IMR-90 (cell line): ENCODE results near the gene KLKB1. TPM values are rescaled to one million over a fixed set of nuclear protein-coding genes. Genes with fewer than 3 reads are reported as not detected.

Source experiments
- ATAC-seq: fragments of 200-7000 bp; cut with Tn5 transposase; 2 replicates; pipeline ENCODE4 v1.9.1; 2020; ENCODE audit warnings: low read depth, mild to moderate bottlenecking, moderate library complexity
- BruUV-seq: library from RNA; stranded (reverse); fragments of 400-500 nt; replicated peaks from 2 replicates; lab custom pipeline; 2021; lab: Mats Ljungman, UMichigan
- CTCF ChIA-PET: fragments of 300-600 bp; formaldehyde crosslinking; extraction: SDS; loops from one replicate; lab custom pipeline; 2021; ENCODE audit warnings: antibody characterized with exemption; lab: Yijun Ruan, JAX
- POLR2A ChIA-PET: fragments of 300-600 bp; sonication (Branson Sonifier 250); formaldehyde crosslinking; loops from one replicate; lab custom pipeline; 2022; ENCODE audit warnings: antibody characterized with exemption; ENCODE audit not compliant: unreplicated experiment; lab: Charles Lee
- DNase-seq: peaks from one replicate; pipeline ENCODE4 v3.0.0; 2013
- H2AFZ ChIP-seq: replicated peaks from 2 replicates; pipeline ENCODE3; 2013; ENCODE audit warnings: low read length, mild to moderate bottlenecking; ENCODE audit not compliant: poor library complexity
- H2AK5ac ChIP-seq: 2 replicates; pipeline ENCODE4 v1.6.1; 2013; ENCODE audit warnings: low read depth, low read length, inconsistent platforms
- H2AK9ac ChIP-seq: replicated peaks from 2 replicates; pipeline ENCODE3; 2013; ENCODE audit warnings: mild to moderate bottlenecking, low read depth, low read length, moderate library complexity; ENCODE audit not compliant: poor library complexity
- H2BK120ac ChIP-seq: 2 replicates; pipeline ENCODE4 v1.6.1; 2013; ENCODE audit warnings: low read depth, low read length, inconsistent platforms
- H2BK15ac ChIP-seq: 3 replicates; pipeline ENCODE4 v1.6.1; 2013; ENCODE audit warnings: low read depth, low read length, inconsistent platforms
- H2BK20ac ChIP-seq: 2 replicates; pipeline ENCODE4 v1.6.1; 2013; ENCODE audit warnings: low read depth, mild to moderate bottlenecking, inconsistent platforms, low read length, moderate library complexity
- H2BK5ac ChIP-seq: 2 replicates; pipeline ENCODE4 v1.6.1; 2013; ENCODE audit warnings: mild to moderate bottlenecking, low read depth, low read length, inconsistent platforms; ENCODE audit not compliant: poor library complexity, severe bottlenecking
- H3K14ac ChIP-seq: replicated peaks from 2 replicates; pipeline ENCODE4 v1.6.1; 2013; ENCODE audit warnings: low read depth, low read length, inconsistent platforms
- H3K18ac ChIP-seq: 2 replicates; pipeline ENCODE4 v1.6.1; 2013; ENCODE audit warnings: low read depth, low read length, control low read depth
- H3K23ac ChIP-seq: 2 replicates; pipeline ENCODE4 v1.6.1; 2013; ENCODE audit warnings: low read depth, low read length, inconsistent platforms
- H3K27ac ChIP-seq: 2 replicates; pipeline ENCODE4 v1.5.1; 2013; ENCODE audit warnings: mild to moderate bottlenecking, control low read depth, low read length; ENCODE audit not compliant: insufficient read depth
- H3K27me3 ChIP-seq: 2 replicates; pipeline ENCODE4 v1.6.1; 2013; ENCODE audit warnings: low read length; ENCODE audit not compliant: control insufficient read depth, insufficient read depth
- H3K36me3 ChIP-seq: 2 replicates; pipeline ENCODE4 v1.6.1; 2013; ENCODE audit warnings: low read length, mixed read lengths; ENCODE audit not compliant: control insufficient read depth, insufficient read depth
- H3K4ac ChIP-seq: 2 replicates; pipeline ENCODE4 v1.6.1; 2013; ENCODE audit warnings: low read depth, low read length, inconsistent platforms
- H3K4me1 ChIP-seq: 2 replicates; pipeline ENCODE4 v1.6.1; 2013; ENCODE audit warnings: low read length, mixed read lengths; ENCODE audit not compliant: control insufficient read depth, insufficient read depth
- H3K4me2 ChIP-seq: 2 replicates; pipeline ENCODE4 v1.6.1; 2013; ENCODE audit warnings: low read depth, mild to moderate bottlenecking, control low read depth, low read length, moderate library complexity
- H3K4me3 ChIP-seq: 2 replicates; pipeline ENCODE4 v1.5.1; 2013; ENCODE audit warnings: low read depth, mild to moderate bottlenecking, control low read depth, low read length, moderate library complexity; ENCODE audit not compliant: insufficient read depth
- H3K56ac ChIP-seq: 2 replicates; pipeline ENCODE4 v1.6.1; 2013; ENCODE audit warnings: low read length, inconsistent platforms; ENCODE audit not compliant: insufficient read depth; ENCODE audit errors: extremely low read depth
- H3K79me1 ChIP-seq, 2 experiments: 2 replicates each; pipeline ENCODE4 v1.6.1; 2013; ENCODE audit warnings: low read length in 2 of 2, inconsistent platforms in 1 of 2, low read depth in 1 of 2
- H3K9ac ChIP-seq: 2 replicates; pipeline ENCODE4 v1.6.1; 2013; ENCODE audit warnings: low read depth, low read length, control low read depth
- H3K9me1 ChIP-seq: 2 replicates; pipeline ENCODE4 v1.6.1; 2013; ENCODE audit warnings: low read length, inconsistent platforms; ENCODE audit not compliant: insufficient read depth
- H3K9me3 ChIP-seq: 2 replicates; pipeline ENCODE4 v1.6.1; 2013; ENCODE audit warnings: low read length; ENCODE audit not compliant: control insufficient read depth, insufficient read depth
- H4K20me1 ChIP-seq: 2 replicates; pipeline ENCODE4 v1.6.1; 2013; ENCODE audit warnings: low read length, inconsistent platforms; ENCODE audit not compliant: insufficient read depth
- H4K5ac ChIP-seq: 2 replicates; pipeline ENCODE4 v1.6.1; 2013; ENCODE audit warnings: mild to moderate bottlenecking, low read depth, low read length, control low read depth
- H4K8ac ChIP-seq, 2 experiments: 2 replicates each; pipeline ENCODE4 v1.6.1; 2013; ENCODE audit warnings: low read depth in 2 of 2, low read length in 2 of 2, control low read depth in 1 of 2, inconsistent platforms in 1 of 2
- H4K91ac ChIP-seq: 2 replicates; pipeline ENCODE4 v1.6.1; 2013; ENCODE audit warnings: low read depth, low read length, inconsistent platforms; ENCODE audit not compliant: insufficient read depth
- BHLHE40 ChIP-seq: fragments of 150-350 bp; IDR thresholded peaks from 2 replicates; pipeline ENCODE4 v1.6.1; 2016; ENCODE audit warnings: mild to moderate bottlenecking, low read depth, low read length
- CEBPB ChIP-seq: IDR thresholded peaks from 2 replicates; pipeline ENCODE4 v1.6.1; 2012; ENCODE audit warnings: low read depth, low read length, improper control_type of control experiment
- FOS ChIP-seq: fragments of 150-350 bp; IDR thresholded peaks from 2 replicates; pipeline ENCODE4 v1.6.1; 2016; ENCODE audit warnings: low read depth, low read length
- MAFK ChIP-seq: IDR thresholded peaks from 2 replicates; pipeline ENCODE4 v1.6.1; 2012; ENCODE audit warnings: low read depth, low read length, improper control_type of control experiment
- MAZ ChIP-seq: IDR thresholded peaks from 2 replicates; pipeline ENCODE4 v1.6.1; 2012; ENCODE audit warnings: low read depth, mild to moderate bottlenecking, low read length, improper control_type of control experiment, moderate library complexity, borderline replicate concordance
- MXI1 ChIP-seq: IDR thresholded peaks from 2 replicates; pipeline ENCODE4 v1.6.1; 2012; ENCODE audit warnings: low read depth, mild to moderate bottlenecking, low read length, moderate library complexity, borderline replicate concordance
- NFE2L2 ChIP-seq: fragments of 150-350 bp; IDR thresholded peaks from 2 replicates; pipeline ENCODE4 v1.6.1; 2016; ENCODE audit warnings: low read depth, mild to moderate bottlenecking, low read length
- POLR2A ChIP-seq: IDR thresholded peaks from 2 replicates; pipeline ENCODE4 v1.6.1; 2012; ENCODE audit warnings: mild to moderate bottlenecking, low read depth, low read length
- RAD21 ChIP-seq: IDR thresholded peaks from 2 replicates; pipeline ENCODE4 v1.6.1; 2012; ENCODE audit warnings: low read length, improper control_type of control experiment
- RFX5 ChIP-seq: IDR thresholded peaks from 2 replicates; pipeline ENCODE4 v1.8.0; 2012; ENCODE audit warnings: low read depth, mild to moderate bottlenecking, low read length, moderate library complexity
- SMC3 ChIP-seq: fragments of 150-350 bp; IDR thresholded peaks from 2 replicates; pipeline ENCODE4 v1.6.1; 2016; ENCODE audit warnings: low read depth, mild to moderate bottlenecking, antibody characterized with exemption, low read length, moderate library complexity
- WGBS, 2 experiments: methylation state at CpG; one replicate each; pipeline versions ENCODE4 v1.1.5 to v1.1.7; 2013; ENCODE audit warnings: missing lambda C conversion rate in 2 of 2; ENCODE audit not compliant: insufficient read length in 1 of 2; ENCODE audit errors: extremely low coverage in 2 of 2; 5-methylcytosine and 5-hydroxymethylcytosine counted together
- dilution Hi-C: fragments of 300-500 bp; cut with HindIII; formaldehyde crosslinking; loops from one replicate; pipeline ENCODE4 v1.14.3; 2018; ENCODE audit warnings: low sequenced_read_pairs; ENCODE audit not compliant: unreplicated experiment
- in situ Hi-C: fragments of 300-500 bp; cut with MboI; formaldehyde crosslinking; loops from 3 replicates; pipeline ENCODE4 v1.14.3; 2019; ENCODE audit warnings: low sequenced_read_pairs, inconsistent platforms, mixed read lengths
- intact Hi-C: fragments of 100-400 bp; cut with micrococcal nuclease; formaldehyde crosslinking; loops from 2 replicates; pipeline ENCODE4 v1.10.0; 2022
- polyA plus RNA-seq, 3 experiments: library from polyadenylated mRNA; depleted of rRNA; stranded (reverse); fragments of >200 nt; gene quantifications; 2 replicates each; pipeline ENCODE4 v1.2.3, GENCODE V29; 2012; ENCODE audit warnings: low replicate concordance in 1 of 3
- total RNA-seq: library from RNA; depleted of rRNA; stranded (reverse); fragments of >200 nt; gene quantifications from 2 replicates; pipeline ENCODE4 v1.2.3, GENCODE V29; 2012
- TF ChIP-seq, protein P1 (sequence below): conservative IDR thresholded peaks from 2 replicates; pipeline ENCODE4 v1.5.1; 2012; ENCODE audit warnings: mild to moderate bottlenecking, low read depth, low read length, improper control_type of control experiment
- TF ChIP-seq, protein P2 (sequence below): fragments of 150-350 bp; IDR thresholded peaks from 2 replicates; pipeline ENCODE4 v1.6.1; 2016; ENCODE audit warnings: low read depth, mild to moderate bottlenecking, low read length, moderate library complexity, borderline replicate concordance

KLKB1 gene
- total and polyA plus RNA-seq, 2 of the 4 experiments (the other 2 are of a cell fraction), result 0.03 TPM; not detected in 1

DNA sequence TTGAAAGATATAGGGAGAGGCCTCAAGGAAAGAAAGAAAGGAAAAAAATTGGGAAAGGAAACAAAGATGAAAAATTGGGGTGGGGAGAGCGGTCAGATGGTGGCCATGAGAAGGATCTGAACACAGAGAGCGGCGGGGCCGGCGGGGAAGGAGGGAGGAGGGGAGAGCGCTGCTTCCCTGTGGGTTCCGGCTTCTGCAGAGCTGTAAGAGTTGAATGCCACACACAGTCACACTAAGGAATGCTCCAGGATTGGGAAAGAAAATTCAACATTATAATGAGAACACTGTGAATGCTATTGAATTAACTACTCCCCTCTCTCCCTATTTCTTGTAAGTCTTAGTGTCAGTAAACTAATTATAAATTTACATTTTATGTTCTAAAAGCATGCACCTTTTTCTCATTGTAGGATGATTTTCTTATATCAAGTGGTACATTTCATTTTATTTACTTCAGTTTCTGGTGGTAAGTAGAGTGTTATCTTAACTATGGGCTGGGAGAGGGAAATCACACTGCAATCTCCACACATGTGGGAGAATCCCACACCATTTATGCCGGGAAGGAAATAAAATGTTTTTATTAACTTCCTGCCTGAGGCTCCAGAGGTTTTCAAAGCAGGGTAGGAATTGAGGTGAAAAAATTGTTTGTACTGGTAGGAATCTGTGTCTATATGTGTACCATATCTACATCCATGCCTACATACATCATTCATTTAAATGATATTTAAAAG lies 39.6 kb downstream of the KLKB1 start:
- Histone ChIP-seq H3K27ac (no peak overlapping the region), H2AK9ac (no peak overlapping the region), H4K5ac (no peak overlapping the region), H4K91ac (no peak overlapping the region), H2BK5ac (no peak overlapping the region), H3K9ac (no peak overlapping the region), H3K18ac (no peak overlapping the region), H4K20me1 (no peaks in the 10 kb centered on the region), H3K79me1 (no peaks in the 10 kb centered on the region), H3K4me1 (no peaks in the 10 kb centered on the region), H2BK120ac (no peak overlapping the region), H3K9me1 (no peaks in the 10 kb centered on the region), H3K4me2 (no peak overlapping the region), H2AFZ (no peak overlapping the region), H4K8ac (no peak overlapping the region; a peak in 1 of 4 replicates), H3K9me3 (no peaks in the 10 kb centered on the region), H3K56ac (no peak overlapping the region), H2AK5ac (no peak overlapping the region), H2BK20ac (no peak overlapping the region), H3K14ac (no peak overlapping the region), H3K4me3 (no peak overlapping the region), H3K4ac (no peak overlapping the region), H3K23ac (no peak overlapping the region), H3K27me3 (no peaks in the 10 kb centered on the region), H2BK15ac (no peak overlapping the region), H3K36me3 (no peaks in the 10 kb centered on the region)
- 20% methylated on average over 1 of the region's 8 CpGs; no CpG with 5 or more reads in 1 of the 2 experiments for WGBS, 2 experiments
- POLR2A ChIA-PET, result no interaction called here
- CTCF ChIA-PET, result no interaction called here
- ATAC-seq, result peak; percentile 99
- TF ChIP-seq FOS, result no peak
- TF ChIP-seq MAFK, result no peak
- no peak for TF ChIP-seq RAD21
- TF ChIP-seq SMC3, result no peak
- TF ChIP-seq NFE2L2, result no peak
- TF ChIP-seq, protein P1, sequence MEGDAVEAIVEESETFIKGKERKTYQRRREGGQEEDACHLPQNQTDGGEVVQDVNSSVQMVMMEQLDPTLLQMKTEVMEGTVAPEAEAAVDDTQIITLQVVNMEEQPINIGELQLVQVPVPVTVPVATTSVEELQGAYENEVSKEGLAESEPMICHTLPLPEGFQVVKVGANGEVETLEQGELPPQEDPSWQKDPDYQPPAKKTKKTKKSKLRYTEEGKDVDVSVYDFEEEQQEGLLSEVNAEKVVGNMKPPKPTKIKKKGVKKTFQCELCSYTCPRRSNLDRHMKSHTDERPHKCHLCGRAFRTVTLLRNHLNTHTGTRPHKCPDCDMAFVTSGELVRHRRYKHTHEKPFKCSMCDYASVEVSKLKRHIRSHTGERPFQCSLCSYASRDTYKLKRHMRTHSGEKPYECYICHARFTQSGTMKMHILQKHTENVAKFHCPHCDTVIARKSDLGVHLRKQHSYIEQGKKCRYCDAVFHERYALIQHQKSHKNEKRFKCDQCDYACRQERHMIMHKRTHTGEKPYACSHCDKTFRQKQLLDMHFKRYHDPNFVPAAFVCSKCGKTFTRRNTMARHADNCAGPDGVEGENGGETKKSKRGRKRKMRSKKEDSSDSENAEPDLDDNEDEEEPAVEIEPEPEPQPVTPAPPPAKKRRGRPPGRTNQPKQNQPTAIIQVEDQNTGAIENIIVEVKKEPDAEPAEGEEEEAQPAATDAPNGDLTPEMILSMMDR, result no peak
- no peak for TF ChIP-seq POLR2A
- TF ChIP-seq MXI1, result no peak
- TF ChIP-seq CEBPB, result no peak
- TF ChIP-seq, protein P2, sequence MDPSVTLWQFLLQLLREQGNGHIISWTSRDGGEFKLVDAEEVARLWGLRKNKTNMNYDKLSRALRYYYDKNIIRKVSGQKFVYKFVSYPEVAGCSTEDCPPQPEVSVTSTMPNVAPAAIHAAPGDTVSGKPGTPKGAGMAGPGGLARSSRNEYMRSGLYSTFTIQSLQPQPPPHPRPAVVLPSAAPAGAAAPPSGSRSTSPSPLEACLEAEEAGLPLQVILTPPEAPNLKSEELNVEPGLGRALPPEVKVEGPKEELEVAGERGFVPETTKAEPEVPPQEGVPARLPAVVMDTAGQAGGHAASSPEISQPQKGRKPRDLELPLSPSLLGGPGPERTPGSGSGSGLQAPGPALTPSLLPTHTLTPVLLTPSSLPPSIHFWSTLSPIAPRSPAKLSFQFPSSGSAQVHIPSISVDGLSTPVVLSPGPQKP, result no peak
- no peak for TF ChIP-seq RFX5
- TF ChIP-seq BHLHE40, result no peak
- no peak for TF ChIP-seq MAZ
- no TSS peak for BruUV-seq
- intact Hi-C loops, result no loop called here
- DNase-seq, result peak; percentile 36
- in situ Hi-C loops, result no loop called here
- dilution Hi-C loops, result no loop called here
